ES-I3 (cell line): ENCODE results near the gene ME3.

Experiments
- H3K36me3 ChIP-seq: 2 replicates; pipeline ENCODE4 v1.6.1; 2013; ENCODE audit warnings: mild to moderate bottlenecking, low read length, control low read depth, moderate library complexity; ENCODE audit not compliant: insufficient read depth
- H3K4me1 ChIP-seq: 2 replicates; pipeline ENCODE4 v1.6.1; 2013; ENCODE audit warnings: mild to moderate bottlenecking, control low read depth, low read length; ENCODE audit not compliant: insufficient read depth
- H3K9ac ChIP-seq: 2 replicates; pipeline ENCODE4 v1.6.1; 2013; ENCODE audit warnings: low read depth, mild to moderate bottlenecking, low read length, moderate library complexity
- H3K9me3 ChIP-seq: 2 replicates; pipeline ENCODE4 v1.6.1; 2013; ENCODE audit warnings: mild to moderate bottlenecking, low read length, moderate library complexity; ENCODE audit not compliant: control insufficient read depth, insufficient read depth

ME3 gene

GRCh38 chr11:86463955-86464354 is 208.5 kb downstream of the ME3 start:
- Histone ChIP-seq H3K36me3 (no peaks in the 10 kb centered on the region; the same call in 1 of the 2 replicates), H3K9ac (no peak overlapping the region)

GRCh38 chr11:86463120-86463519 is 209.3 kb downstream of the ME3 start:
- no peaks in the 10 kb centered on the region; the same call in 1 of the 2 replicates for H3K36me3 ChIP-seq
- no peak overlapping the region for H3K9ac ChIP-seq
- H3K4me1 ChIP-seq, result peaks cover 13% of the 10 kb centered on the region
- H3K9me3 ChIP-seq, result no peaks in the 10 kb centered on the region

More at GRCh38 chr11:86463955-86464354, 208.5 kb downstream of the ME3 start:
- Histone ChIP-seq H3K9me3 (no peaks in the 10 kb centered on the region), H3K4me1 (peaks cover 13% of the 10 kb centered on the region)

GRCh38 chr11:86461892-86462291 is 210.5 kb downstream of the ME3 start:
- no peak overlapping the region for H3K9ac ChIP-seq
- no peaks in the 10 kb centered on the region; the same call in 1 of the 2 replicates for H3K36me3 ChIP-seq
- H3K9me3 ChIP-seq, result no peaks in the 10 kb centered on the region
- H3K4me1 ChIP-seq, result peaks cover 13% of the 10 kb centered on the region

GRCh38 chr11:86460461-86461385 is 211.7 kb downstream of the ME3 start:
- Histone ChIP-seq H3K9me3 (no peaks in the 10 kb centered on the region), H3K4me1 (peaks cover 13% of the 10 kb centered on the region), H3K36me3 (no peaks in the 10 kb centered on the region; the same call in 1 of the 2 replicates), H3K9ac (no peak overlapping the region)

- no peaks in the 10 kb centered on the region; the same call in 1 of the 2 replicates for H3K36me3 ChIP-seq
- H3K9me3 ChIP-seq, result no peaks in the 10 kb centered on the region
- no peak overlapping the region for H3K9ac ChIP-seq
- H3K4me1 ChIP-seq, result peaks cover 13% of the 10 kb centered on the region
Measured at GRCh38 chr11:86459682-86460460, 212.5 kb downstream of the ME3 start.

- Histone ChIP-seq H3K4me1 (peaks cover 13% of the 10 kb centered on the region), H3K36me3 (no peaks in the 10 kb centered on the region), H3K9ac (no peak overlapping the region), H3K9me3 (no peaks in the 10 kb centered on the region)
Measured at GRCh38 chr11:86459002-86459385, 213.4 kb downstream of the ME3 start.

GRCh38 chr11:86458294-86459001 is 214.0 kb downstream of the ME3 start:
- Histone ChIP-seq H3K36me3 (no peaks in the 10 kb centered on the region), H3K9me3 (no peaks in the 10 kb centered on the region), H3K9ac (no peak overlapping the region), H3K4me1 (peaks cover 13% of the 10 kb centered on the region)

GRCh38 chr11:86456075-86456939 is 216.1 kb downstream of the ME3 start:
- Histone ChIP-seq H3K4me1 (peaks cover 13% of the 10 kb centered on the region), H3K9ac (no peak overlapping the region), H3K36me3 (no peaks in the 10 kb centered on the region)

GRCh38 chr11:86453290-86454030 is 219.0 kb downstream of the ME3 start:
- Histone ChIP-seq H3K9ac (no peak overlapping the region), H3K4me1 (no peaks in the 10 kb centered on the region; the same call in 1 of the 2 replicates), H3K9me3 (no peaks in the 10 kb centered on the region), H3K36me3 (no peaks in the 10 kb centered on the region)

More at GRCh38 chr11:86456075-86456939, 216.1 kb downstream of the ME3 start:
- no peaks in the 10 kb centered on the region for H3K9me3 ChIP-seq

- Histone ChIP-seq H3K36me3 (no peaks in the 10 kb centered on the region), H3K9ac (no peak overlapping the region), H3K9me3 (no peaks in the 10 kb centered on the region), H3K4me1 (no peaks in the 10 kb centered on the region)
Measured at GRCh38 chr11:86449993-86450629, 222.3 kb downstream of the ME3 start.

GRCh38 chr11:86447763-86448480 is 224.5 kb downstream of the ME3 start:
- Histone ChIP-seq H3K36me3 (no peaks in the 10 kb centered on the region), H3K9me3 (no peaks in the 10 kb centered on the region), H3K9ac (no peak overlapping the region), H3K4me1 (no peaks in the 10 kb centered on the region)

- Histone ChIP-seq H3K9ac (no peak overlapping the region), H3K9me3 (no peaks in the 10 kb centered on the region), H3K4me1 (no peaks in the 10 kb centered on the region), H3K36me3 (no peaks in the 10 kb centered on the region)
Measured at GRCh38 chr11:86446924-86447285, 225.5 kb downstream of the ME3 start.
